Measurements from ENCODE around the gene MIPEP. TPM values are rescaled to one million over a fixed set of nuclear protein-coding genes. Genes with fewer than 3 reads are reported as not detected.
"Not testable (repeated sequence)": the region's sequence is repeated elsewhere in the genome, so short reads cannot be mapped to it uniquely, and the experiment has no call there.

Gene MIPEP
- total RNA-seq, 4 donors from 2014 or later = 17.1 to 27.9 (median 24.1) TPM

- no peak overlapping the region for H3K4me3 ChIP-seq (replicated peaks in 1 of 3)
- no peaks in the 10 kb centered on the region for H3K9me3 ChIP-seq
- TF ChIP-seq POLR2A (IDR thresholded peaks at IDR 0.05) = no peak
- TF ChIP-seq CTCF (IDR thresholded peaks at IDR 0.05) = no peak
- no peaks in the 10 kb centered on the region for H3K36me3 ChIP-seq
- WGBS, 2 donors = 65 to 66% methylated on average over 7 of the region's 7 CpGs
- intact Hi-C loops (cut with DNase I) = no loop called here
- peak overlapping the region in 2 of 3 donors; percentile 10 to 34 for H3K27ac ChIP-seq
- peak; percentile 39 to 54 for DNase-seq
- H3K4me1 ChIP-seq = peaks cover 5 to 24% of the 10 kb centered on the region in 2 donors
- H3K27me3 ChIP-seq = no peaks in the 10 kb centered on the region
Observed at GRCh38 chr13:23748109-23748990, 140.8 kb downstream of the MIPEP start.

GRCh38 chr13:23746141-23746540, 143.1 kb downstream of the MIPEP start:
- intact Hi-C loops (cut with DNase I); H3K36me3 ChIP-seq; H3K4me3 ChIP-seq (replicated peaks in 1 of 3); H3K27me3 ChIP-seq; H3K27ac ChIP-seq; H3K9me3 ChIP-seq; DNase-seq: not testable (repeated sequence)
- H3K4me1 ChIP-seq = peaks cover 5 to 24% of the 10 kb centered on the region in 2 donors
- 95 to 97% methylated on average over 5 of the region's 5 CpGs for WGBS, 2 donors

GRCh38 chr13:23744315-23744714, 144.9 kb downstream of the MIPEP start:
- Histone ChIP-seq H3K9me3 (no peaks in the 10 kb centered on the region), H3K4me1 (peaks cover 7 to 29% of the 10 kb centered on the region in 2 donors), H3K4me3 (replicated peaks in 1 of 3) (no peak overlapping the region), H3K36me3 (no peaks in the 10 kb centered on the region), H3K27ac (no peak overlapping the region), H3K27me3 (no peaks in the 10 kb centered on the region)
- no peak for DNase-seq
- intact Hi-C loops (cut with DNase I) = no loop called here
- TF ChIP-seq POLR2A (IDR thresholded peaks at IDR 0.05) (no peak), CTCF (IDR thresholded peaks at IDR 0.05) (no peak)

GRCh38 chr13:23743278-23744076, 145.7 kb downstream of the MIPEP start:
- DNase-seq = no peak
- no peak for TF ChIP-seq CTCF (IDR thresholded peaks at IDR 0.05)
- TF ChIP-seq POLR2A (IDR thresholded peaks at IDR 0.05) = no peak
- Histone ChIP-seq H3K27ac (no peak overlapping the region), H3K9me3 (no peaks in the 10 kb centered on the region), H3K27me3 (no peaks in the 10 kb centered on the region), H3K36me3 (no peaks in the 10 kb centered on the region), H3K4me3 (replicated peaks in 1 of 3) (no peak overlapping the region), H3K4me1 (peaks cover 7 to 24% of the 10 kb centered on the region in 2 donors)
- 89 to 91% methylated on average over 8 of the region's 8 CpGs for WGBS, 2 donors
- intact Hi-C loops (cut with DNase I) = no loop called here

- no peaks in the 10 kb centered on the region for H3K36me3 ChIP-seq
- intact Hi-C loops (cut with DNase I) = no loop called here
- no peak for DNase-seq
- no peak for TF ChIP-seq POLR2A (IDR thresholded peaks at IDR 0.05)
- peak in 3 of 6 experiments; percentile 24 to 49 (median 30) for TF ChIP-seq CTCF (IDR thresholded peaks at IDR 0.05)
- H3K4me1 ChIP-seq = peaks cover 8 to 17% of the 10 kb centered on the region in 2 donors
- H3K27ac ChIP-seq = no peak overlapping the region
- no peaks in the 10 kb centered on the region for H3K27me3 ChIP-seq
- no peaks in the 10 kb centered on the region for H3K9me3 ChIP-seq
- H3K4me3 ChIP-seq (replicated peaks in 1 of 3) = no peak overlapping the region
- WGBS, 2 donors = 75 to 81% methylated on average over 4 of the region's 4 CpGs
Observed at GRCh38 chr13:23741879-23742510, 147.2 kb downstream of the MIPEP start.

Data from thyroid gland (tissue), 4 donors.